Inferior parietal cortex (tissue), 1 donor: ENCODE measurements around the gene SLX9.
A peak's percentile ranks its signal among the peaks of the same experiment; 100 is the strongest.
"Not testable (repeated sequence)": the region's sequence is repeated elsewhere in the genome, so short reads cannot be mapped to it uniquely, and the experiment has no call there.

ENCODE experiments used
- DNase-seq: peaks from one replicate; pipeline ENCODE4 v3.0.0-alpha.2; 2016; ENCODE audit errors: extremely low spot score

SLX9 gene

GRCh38 chr21:44902268-44903049, 37.4 kb upstream of the SLX9 start:
- no peak for DNase-seq

GRCh38 chr21:44903050-44903685, 36.7 kb upstream of the SLX9 start:
- no peak for DNase-seq

GRCh38 chr21:44903689-44904088, 36.1 kb upstream of the SLX9 start:
- DNase-seq, result no peak

GRCh38 chr21:44904141-44904923, 35.5 kb upstream of the SLX9 start:
- no peak for DNase-seq

- DNase-seq, result no peak
Observed at GRCh38 chr21:44905016-44905727, 34.7 kb upstream of the SLX9 start.

GRCh38 chr21:44905728-44906090, 34.1 kb upstream of the SLX9 start:
- DNase-seq, result no peak

- no peak for DNase-seq
Observed at GRCh38 chr21:44907225-44907965, 32.4 kb upstream of the SLX9 start.

- DNase-seq, result no peak
Observed at GRCh38 chr21:44907966-44908895, 31.6 kb upstream of the SLX9 start.

- DNase-seq, result no peak
Observed at GRCh38 chr21:44908908-44909307, 30.9 kb upstream of the SLX9 start.

GRCh38 chr21:44909719-44910118, 30.1 kb upstream of the SLX9 start:
- no peak for DNase-seq

- DNase-seq, result no peak
Observed at GRCh38 chr21:44910229-44911067, 29.4 kb upstream of the SLX9 start.

GRCh38 chr21:44911068-44911383, 28.8 kb upstream of the SLX9 start:
- DNase-seq, result no peak

GRCh38 chr21:44911384-44912157, 28.3 kb upstream of the SLX9 start:
- DNase-seq, result peak; percentile 34

- no peak for DNase-seq
Observed at GRCh38 chr21:44912158-44912473, 27.7 kb upstream of the SLX9 start.

- not testable (repeated sequence) for DNase-seq
Observed at GRCh38 chr21:44912506-44913412, 27.1 kb upstream of the SLX9 start.

- DNase-seq, result no peak
Observed at GRCh38 chr21:44913425-44914175, 26.2 kb upstream of the SLX9 start.
